Mammary epithelial cell (primary cell): ENCODE data around the gene CLEC4M.

Source experiments
- CTCF ChIP-seq, 2 donors: IDR thresholded peaks in 1 of 2; conservative IDR thresholded peaks in 1 of 2; 2 replicates each; pipeline ENCODE4 v1.5.1; 2011 to 2012; ENCODE audit warnings: inconsistent platforms in 2 of 2, low read length in 2 of 2, mild to moderate bottlenecking in 2 of 2, control low read depth in 1 of 2, low read depth in 1 of 2; ENCODE audit not compliant: insufficient read depth in 1 of 2; ENCODE audit errors: extremely low read depth in 1 of 2
- EZH2 ChIP-seq: IDR thresholded peaks from 2 replicates; pipeline ENCODE4 v1.6.1; 2012; ENCODE audit warnings: low read length, inconsistent platforms, borderline replicate concordance

DNA sequence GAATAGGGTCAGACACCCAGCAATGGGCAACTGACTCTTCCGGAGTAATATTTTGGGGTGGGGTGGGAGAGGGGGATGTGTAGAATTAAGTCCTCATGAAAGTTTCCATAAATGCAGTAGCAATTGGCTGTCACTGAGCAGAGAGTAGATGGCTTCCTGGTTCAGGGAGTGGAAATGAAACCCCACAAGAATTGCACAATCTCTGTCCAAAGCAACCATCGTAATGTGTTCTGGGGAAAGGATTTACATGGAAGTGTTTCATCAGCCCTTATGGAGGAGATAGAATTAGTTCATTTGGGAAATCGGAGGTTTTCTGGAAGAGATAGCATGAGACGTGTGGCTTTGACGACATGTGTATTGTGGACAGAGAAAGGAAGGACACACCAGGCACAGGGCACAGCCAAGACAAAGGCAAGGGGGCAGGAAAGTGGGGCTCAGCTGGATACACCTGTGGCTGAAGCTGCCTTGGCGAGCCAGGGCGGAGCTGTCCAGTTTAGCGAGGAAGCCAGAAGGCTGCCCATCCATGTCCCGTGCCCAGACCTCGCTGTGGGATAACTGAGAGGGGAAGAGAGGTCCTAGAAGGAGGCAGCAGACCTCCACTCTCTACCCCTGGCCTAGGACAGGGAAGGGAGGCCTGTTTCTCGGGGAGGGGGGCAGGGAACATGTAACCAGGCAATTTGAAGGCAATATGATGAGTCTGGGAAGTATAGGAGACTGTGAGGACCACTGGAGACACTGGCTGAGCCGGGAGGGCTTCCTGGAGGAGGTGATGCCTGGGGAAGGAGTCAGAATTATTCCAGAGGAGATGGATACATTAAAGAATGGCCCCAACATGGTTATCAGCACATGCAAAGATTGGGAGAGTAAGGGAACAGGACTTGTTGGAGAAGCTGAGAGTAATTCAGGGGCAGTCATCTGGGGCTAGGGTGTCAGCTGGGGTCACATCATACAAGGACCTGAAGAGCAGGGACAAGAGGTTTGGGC lies 28.5 kb upstream of the CLEC4M start:
- TF ChIP-seq CTCF (conservative IDR thresholded peaks at IDR 0.05 in 1 of 2, IDR thresholded peaks at IDR 0.05 in 1 of 2; ENCODE audit: extremely low read depth in 1 of 2, insufficient read depth in 1 of 2, low read depth in 1 of 2, low read length in 2 of 2) (no peak), EZH2 (no peak)
